Measurements from ENCODE around the gene SLU7.
A peak's percentile ranks its signal among the peaks of the same experiment; 100 is the strongest.
"Not testable (repeated sequence)": the region's sequence is repeated elsewhere in the genome, so short reads cannot be mapped to it uniquely, and the experiment has no call there.

Gene SLU7

DNA sequence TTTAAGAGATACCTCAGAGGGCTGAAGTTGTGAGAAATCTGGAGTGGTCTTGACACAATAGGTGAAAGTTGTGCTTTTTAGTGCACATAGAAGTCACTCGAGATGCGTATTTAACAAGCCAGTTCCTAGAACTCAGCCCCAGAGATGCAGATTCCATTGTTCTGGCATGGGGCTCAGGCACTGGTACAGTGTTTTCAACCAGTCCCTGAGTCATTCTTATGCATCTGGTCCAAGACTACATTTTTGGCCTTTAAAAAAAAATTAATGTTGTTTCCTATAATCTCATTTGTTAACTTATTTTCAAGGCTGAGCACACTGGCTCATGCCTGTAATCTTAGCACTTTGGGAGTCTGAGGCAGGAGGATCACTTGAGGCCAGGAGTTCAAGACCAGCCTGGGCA lies 32.4 kb upstream of the SLU7 start:
- DNase-seq (ENCODE audit: low read depth in 2 of 2, low spot score in 1 of 2): no peak

DNA sequence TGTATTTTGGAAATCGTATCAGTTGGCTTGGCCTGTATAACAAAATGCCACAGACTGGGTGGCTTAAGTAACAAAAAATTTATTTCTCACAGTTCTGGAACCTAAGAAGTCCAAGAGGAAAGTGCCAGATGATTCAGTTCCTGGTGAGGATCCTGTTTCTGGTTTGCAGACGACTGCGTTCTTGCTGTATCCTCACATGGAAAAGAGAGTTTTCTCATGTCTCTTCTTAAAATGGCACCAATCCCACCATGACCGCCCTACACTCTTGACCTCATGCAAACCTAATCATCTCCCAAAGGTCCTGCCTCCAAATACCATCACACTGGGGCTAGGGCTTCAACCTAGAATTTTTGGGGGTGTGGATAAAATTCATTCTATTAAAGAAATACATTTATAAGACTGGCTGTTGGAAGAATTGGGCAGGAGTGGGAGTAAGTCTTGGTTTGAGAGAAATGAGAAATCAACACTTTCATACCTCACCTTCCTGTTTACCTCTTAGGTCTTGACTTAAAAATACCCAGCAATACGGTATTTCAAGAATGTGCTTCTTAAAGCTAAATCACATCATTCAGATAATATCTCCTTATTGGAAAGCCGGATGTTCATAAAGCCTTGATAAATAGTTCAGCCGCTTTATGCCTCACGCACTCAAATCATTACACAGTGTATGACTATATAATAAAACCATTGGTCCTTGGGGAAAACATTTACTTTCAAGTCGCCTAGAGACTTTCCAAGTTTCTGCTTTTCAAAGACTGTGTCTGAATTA lies 31.5 kb upstream of the SLU7 start:
- DNase-seq (ENCODE audit: low read depth in 2 of 2, low spot score in 1 of 2): no peak

GRCh38 chr5:160449458-160449857 lies 30.6 kb upstream of the SLU7 start:
- DNase-seq (ENCODE audit: low read depth in 2 of 2, low spot score in 1 of 2): no peak

DNA sequence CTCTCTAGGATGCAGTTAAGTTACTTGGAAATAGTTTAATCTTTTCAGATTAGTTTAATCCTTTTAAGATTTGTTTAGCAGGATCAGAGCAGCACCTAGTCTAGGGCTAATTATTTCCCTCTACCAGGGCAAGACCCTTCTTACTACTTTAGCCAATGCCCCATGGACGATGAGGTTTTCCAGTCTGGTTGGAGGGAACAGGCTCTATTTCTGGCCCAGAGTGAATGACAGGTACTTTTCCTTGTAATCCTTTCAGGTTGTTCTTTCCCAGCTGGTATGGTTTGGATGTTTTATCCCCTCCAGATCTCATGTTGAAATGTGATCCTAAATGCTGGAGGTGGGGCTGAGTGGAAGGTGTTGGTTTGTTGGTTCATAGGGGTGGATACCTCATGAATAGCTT lies 30.0 kb upstream of the SLU7 start:
- no peak for DNase-seq (ENCODE audit: low read depth in 2 of 2, low spot score in 1 of 2)

DNA sequence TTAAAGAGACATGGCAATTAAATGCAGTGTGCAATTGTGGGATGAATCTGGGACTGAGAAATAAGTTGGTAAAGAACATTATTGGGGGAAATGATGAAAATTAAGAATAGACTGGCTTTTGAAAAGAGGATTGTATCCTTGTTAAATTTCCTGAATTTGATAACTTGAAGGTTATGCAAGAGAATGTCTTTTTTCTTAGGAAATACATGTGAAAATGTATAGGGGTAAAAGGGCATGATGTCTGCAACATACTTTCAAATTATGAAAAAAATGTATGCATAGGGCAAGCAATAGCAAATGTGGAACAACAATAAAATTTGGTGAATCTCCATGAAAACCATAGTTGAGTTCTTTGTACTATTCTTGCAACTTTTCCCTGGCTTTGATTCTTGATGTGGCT lies 26.9 kb upstream of the SLU7 start:
- DNase-seq (ENCODE audit: low read depth in 2 of 2, low spot score in 1 of 2): no peak

DNA sequence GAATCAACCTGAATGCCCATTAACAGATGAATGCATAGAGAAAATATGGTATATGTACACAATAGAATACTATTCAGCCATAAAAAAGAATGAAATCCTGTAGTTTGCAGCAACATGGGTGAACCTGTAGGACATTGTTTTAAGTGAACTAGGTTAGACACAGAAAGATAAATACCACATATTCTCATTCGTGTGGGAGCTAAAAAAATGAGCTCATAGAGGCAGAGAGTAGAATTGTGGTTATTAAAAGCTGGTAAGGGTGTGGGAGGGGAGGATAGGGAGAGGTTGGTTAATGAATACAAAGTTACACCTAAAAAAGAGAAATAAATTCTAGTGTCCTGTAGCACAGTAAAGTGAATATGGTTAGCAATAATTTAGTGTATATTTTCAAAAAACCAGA lies 26.3 kb upstream of the SLU7 start:
- DNase-seq (ENCODE audit: low read depth in 2 of 2, low spot score in 1 of 2): no peak

GRCh38 chr5:160444407-160444806 lies 25.5 kb upstream of the SLU7 start:
- DNase-seq (ENCODE audit: low read depth in 2 of 2, low spot score in 1 of 2): no peak

- DNase-seq (ENCODE audit: low read depth in 2 of 2, low spot score in 1 of 2): no peak
Measured at GRCh38 chr5:160442824-160443431, 24.0 kb upstream of the SLU7 start.

GRCh38 chr5:160441311-160441781 lies 22.5 kb upstream of the SLU7 start:
- DNase-seq (ENCODE audit: low read depth in 2 of 2, low spot score in 1 of 2): no peak

DNA sequence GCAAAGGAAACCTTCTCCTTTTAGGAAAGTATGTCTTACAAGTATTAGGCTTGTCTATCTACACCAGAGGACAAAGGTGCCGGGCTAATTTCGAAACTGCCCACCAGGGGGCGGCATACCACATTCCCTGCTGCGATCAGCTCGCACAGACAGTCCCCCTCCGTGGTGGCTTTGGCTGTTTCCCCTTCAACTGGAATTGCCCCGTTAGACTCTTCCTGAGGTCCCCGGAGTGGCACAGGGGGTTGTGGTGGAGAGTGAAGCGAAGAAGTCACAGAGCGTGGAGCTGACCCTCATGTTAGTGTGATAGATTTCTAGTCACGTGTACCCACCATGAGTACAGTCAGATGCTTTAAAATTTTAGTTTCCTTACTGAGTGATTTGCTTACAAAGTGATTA lies 20.3 kb upstream of the SLU7 start:
- peak; percentile 83 to 86 for DNase-seq (ENCODE audit: low read depth in 2 of 2, low spot score in 1 of 2)

- peak; percentile 8 to 24 for DNase-seq (ENCODE audit: low read depth in 2 of 2, low spot score in 1 of 2)
Measured at GRCh38 chr5:160438316-160439204, 19.7 kb upstream of the SLU7 start.

GRCh38 chr5:160437271-160437670 lies 18.4 kb upstream of the SLU7 start:
- DNase-seq (ENCODE audit: low read depth in 2 of 2, low spot score in 1 of 2): no peak

DNA sequence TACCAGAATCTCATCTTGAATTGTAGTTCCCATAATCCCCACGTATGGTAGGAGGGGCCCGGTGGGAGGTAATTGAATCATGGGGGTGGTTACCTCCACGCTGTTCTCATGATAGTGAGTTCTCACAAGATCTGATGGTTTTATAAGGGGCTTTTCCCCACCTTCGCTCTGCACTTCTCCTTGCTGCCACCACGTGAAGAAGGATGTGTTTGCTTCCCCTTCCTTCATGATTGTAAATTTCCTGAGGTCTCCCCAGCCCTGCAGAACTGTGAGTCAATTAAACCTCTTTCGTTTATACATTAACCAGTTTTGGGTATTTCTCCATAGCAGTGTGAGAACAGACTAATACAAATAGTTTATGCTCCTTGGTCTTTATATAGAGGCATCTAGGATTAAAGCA lies 17.8 kb upstream of the SLU7 start:
- not testable (repeated sequence) for DNase-seq (ENCODE audit: low read depth in 2 of 2, low spot score in 1 of 2)

GRCh38 chr5:160436017-160436416 lies 17.1 kb upstream of the SLU7 start:
- no peak for DNase-seq (ENCODE audit: low read depth in 2 of 2, low spot score in 1 of 2)

DNA sequence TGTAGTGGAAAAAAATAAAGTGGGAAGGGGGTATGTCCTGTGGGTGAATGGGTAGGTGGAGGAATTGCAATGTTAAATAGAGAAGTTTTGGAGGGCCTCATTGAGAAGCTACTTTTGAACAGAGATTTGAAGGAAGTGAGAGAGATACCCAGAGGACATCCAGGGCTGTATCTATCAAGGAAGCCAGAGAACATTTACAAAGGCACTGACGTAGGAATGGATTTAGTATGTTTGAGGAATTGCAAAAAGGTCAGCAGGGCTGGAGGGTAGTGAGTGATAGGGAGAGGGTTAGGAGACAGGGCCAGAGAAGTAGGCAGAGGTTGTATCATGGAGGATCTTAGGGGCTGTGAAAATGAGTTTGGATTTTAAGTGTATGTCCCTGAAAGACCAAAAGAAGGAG lies 16.7 kb upstream of the SLU7 start:
- no peak for DNase-seq (ENCODE audit: low read depth in 2 of 2, low spot score in 1 of 2)

DNA sequence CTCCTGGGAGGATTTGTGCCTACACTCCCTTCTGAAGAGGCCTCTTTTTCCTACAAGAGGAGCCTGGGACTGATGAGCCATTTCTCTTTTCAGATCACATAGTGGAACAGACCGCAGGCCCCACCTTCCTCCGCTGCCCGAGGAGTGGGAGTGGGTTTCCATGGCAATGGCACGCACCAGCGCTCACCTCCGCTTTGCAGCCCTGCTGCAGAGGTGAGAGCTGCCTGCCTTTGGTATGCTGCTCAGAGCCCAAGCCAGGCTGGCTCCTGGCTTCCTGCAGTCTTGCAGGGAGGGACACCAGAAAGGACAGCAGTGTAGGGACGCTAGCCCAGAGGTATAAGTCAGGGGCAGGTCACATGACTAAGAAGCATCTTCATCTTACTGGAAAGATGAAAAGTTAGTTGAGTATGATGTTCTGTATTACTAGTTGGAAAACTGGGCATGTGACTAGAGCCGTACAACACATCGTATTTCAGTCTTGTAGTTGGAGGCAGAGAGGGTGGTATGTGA lies 15.2 kb upstream of the SLU7 start:
- DNase-seq (ENCODE audit: low read depth in 2 of 2, low spot score in 1 of 2): no peak

GRCh38 chr5:160432787-160433186 lies 13.9 kb upstream of the SLU7 start:
- no peak for DNase-seq (ENCODE audit: low read depth in 2 of 2, low spot score in 1 of 2)

DNA sequence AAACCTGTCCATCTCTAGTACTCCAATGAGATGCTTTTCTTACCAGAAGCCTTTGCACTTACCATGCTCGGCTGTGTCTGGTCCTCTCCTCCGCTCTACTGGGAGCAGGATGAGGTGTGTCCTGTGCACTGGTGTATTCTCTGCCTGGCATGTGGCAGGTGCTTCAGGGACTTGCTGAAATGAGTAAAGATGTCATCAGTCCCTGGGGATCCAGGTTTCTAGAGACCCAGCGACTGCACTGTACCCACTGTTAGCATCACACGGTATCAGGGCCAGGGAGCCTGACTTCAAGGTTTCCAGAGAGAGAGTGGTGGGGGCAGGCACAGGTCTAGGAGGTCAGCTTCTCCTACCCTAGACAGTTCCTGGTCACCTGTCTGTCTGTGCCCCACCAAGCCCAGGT lies 13.3 kb upstream of the SLU7 start:
- DNase-seq (ENCODE audit: low read depth in 2 of 2, low spot score in 1 of 2): no peak

GRCh38 chr5:160427607-160428006 lies 8.7 kb upstream of the SLU7 start:
- no peak for DNase-seq (ENCODE audit: low read depth in 2 of 2, low spot score in 1 of 2)

- DNase-seq (ENCODE audit: low read depth in 2 of 2, low spot score in 1 of 2): no peak
Measured at GRCh38 chr5:160423099-160423498, 4.2 kb upstream of the SLU7 start.

DNA sequence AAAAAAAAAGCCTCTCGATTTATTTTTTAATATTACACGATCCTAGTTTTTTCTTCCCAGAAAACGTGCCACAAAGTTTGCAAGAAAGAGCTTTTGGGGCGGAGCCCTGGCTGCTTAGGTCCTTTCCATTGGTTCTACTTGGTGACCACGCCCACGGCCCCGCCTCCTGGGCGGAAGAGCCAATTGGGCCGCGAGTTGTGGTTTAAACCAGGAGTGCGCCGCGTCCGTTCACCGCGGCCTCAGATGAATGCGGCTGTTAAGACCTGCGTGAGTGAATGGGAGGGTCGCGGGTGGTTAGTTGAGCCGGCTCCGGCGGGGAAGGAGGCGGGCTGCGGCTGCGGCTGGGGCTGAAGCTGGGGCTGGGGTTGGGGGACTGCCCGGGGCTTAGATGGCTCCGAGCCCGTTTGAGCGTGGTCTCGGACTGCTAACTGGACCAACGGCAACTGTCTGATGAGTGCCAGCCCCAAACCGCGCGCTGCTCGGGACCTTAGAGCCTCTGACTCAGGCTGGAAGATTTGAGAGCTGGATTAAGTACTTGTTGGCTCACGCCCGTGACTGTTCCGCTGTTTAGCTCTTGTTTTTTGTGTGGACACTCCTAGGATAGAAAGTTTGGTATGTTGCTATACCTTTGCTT lies 2.9 kb upstream of the SLU7 start, which contains the start of gene PTTG1:
Gene PTTG1 (plus strand): TSS at position 231 of the 634 bp plus-strand sequence. CDS start 458 bp downstream, outside the sequence.
- peak; percentile 77 to 79 for DNase-seq (ENCODE audit: low read depth in 2 of 2, low spot score in 1 of 2)
